RWPE2 (cell line): ENCODE measurements around the gene BMAL2.

Experiments
- ATAC-seq: fragments of 200-7000 bp; cut with Tn5 transposase; 3 replicates; pipeline ENCODE4 v1.9.1; 2021; ENCODE audit warnings: low read depth
- DNase-seq: peaks from one replicate; pipeline ENCODE4 v3.0.0-alpha.2; 2020; ENCODE audit warnings: low spot score
- H3K27ac ChIP-seq: fragments of 450-650 bp; 2 replicates; pipeline ENCODE4 v1.5.1; 2017; ENCODE audit warnings: mild to moderate bottlenecking; ENCODE audit not compliant: poor library complexity, severe bottlenecking
- H3K27me3 ChIP-seq: fragments of 250-450 bp; sonication (Bioruptor Pico); 2 replicates; pipeline ENCODE4 v1.5.1; 2021; ENCODE audit warnings: mild to moderate bottlenecking, moderate library complexity; ENCODE audit not compliant: insufficient read depth, poor library complexity, severe bottlenecking
- H3K36me3 ChIP-seq: fragments of 250-450 bp; sonication (Bioruptor Pico); 2 replicates; pipeline ENCODE4 v1.5.1; 2020; ENCODE audit warnings: low read depth, mild to moderate bottlenecking, moderate library complexity
- H3K4me1 ChIP-seq: fragments of 250-450 bp; sonication (Bioruptor Pico); 2 replicates; pipeline ENCODE4 v1.5.1; 2021; ENCODE audit warnings: mild to moderate bottlenecking, moderate library complexity; ENCODE audit not compliant: insufficient read depth, poor library complexity, severe bottlenecking
- H3K4me3 ChIP-seq: fragments of 250-450 bp; sonication (Bioruptor Pico); 2 replicates; pipeline ENCODE4 v1.5.1; 2021; ENCODE audit warnings: mild to moderate bottlenecking, moderate library complexity; ENCODE audit not compliant: severe bottlenecking
- H3K9me3 ChIP-seq: fragments of 250-450 bp; sonication (Bioruptor Pico); 2 replicates; pipeline ENCODE4 v1.5.1; 2021; ENCODE audit warnings: mild to moderate bottlenecking, moderate library complexity; ENCODE audit not compliant: severe bottlenecking
- CTCF ChIP-seq: fragments of 450-650 bp; IDR thresholded peaks from one replicate; pipeline ENCODE4 v1.5.1; 2017; ENCODE audit warnings: mild to moderate bottlenecking, moderate library complexity; ENCODE audit not compliant: poor library complexity, severe bottlenecking

The BMAL2 gene

GRCh38 chr12:27347779-27348178, 15.1 kb downstream of the BMAL2 start:
- ATAC-seq (peak; percentile 74), DNase-seq (no peak)
- no peak overlapping the region for H3K27ac ChIP-seq
- no peak for TF ChIP-seq CTCF
- H3K4me1 ChIP-seq, result peaks cover 32% of the 10 kb centered on the region
- no peaks in the 10 kb centered on the region for H3K27me3 ChIP-seq
- H3K36me3 ChIP-seq, result no peaks in the 10 kb centered on the region
- H3K9me3 ChIP-seq, result no peaks in the 10 kb centered on the region
- H3K4me3 ChIP-seq, result no peak overlapping the region

- TF ChIP-seq CTCF, result no peak
- Histone ChIP-seq H3K36me3 (no peaks in the 10 kb centered on the region), H3K4me1 (peaks cover 9% of the 10 kb centered on the region), H3K27me3 (no peaks in the 10 kb centered on the region), H3K9me3 (no peaks in the 10 kb centered on the region), H3K4me3 (no peak overlapping the region), H3K27ac (no peak overlapping the region)
- ATAC-seq (no peak), DNase-seq (no peak)
These were observed 18.8 kb downstream of the BMAL2 start for GRCh38 chr12:27351476-27351875.

GRCh38 chr12:27355486-27355885, 22.9 kb downstream of the BMAL2 start:
- ATAC-seq (no peak), DNase-seq (no peak)
- H3K4me1 ChIP-seq, result no peaks in the 10 kb centered on the region
- no peak for TF ChIP-seq CTCF
- H3K27me3 ChIP-seq, result no peaks in the 10 kb centered on the region
- no peak overlapping the region for H3K4me3 ChIP-seq
- no peaks in the 10 kb centered on the region for H3K9me3 ChIP-seq
- H3K27ac ChIP-seq, result no peak overlapping the region
- no peaks in the 10 kb centered on the region for H3K36me3 ChIP-seq

- Histone ChIP-seq H3K27me3 (no peaks in the 10 kb centered on the region), H3K4me3 (no peak overlapping the region), H3K27ac (no peak overlapping the region), H3K4me1 (no peaks in the 10 kb centered on the region), H3K36me3 (no peaks in the 10 kb centered on the region), H3K9me3 (no peaks in the 10 kb centered on the region)
- ATAC-seq (no peak), DNase-seq (no peak)
- no peak for TF ChIP-seq CTCF
These were observed 23.3 kb downstream of the BMAL2 start for GRCh38 chr12:27355979-27356378.

GRCh38 chr12:27359578-27360340, 27.1 kb downstream of the BMAL2 start:
- H3K36me3 ChIP-seq, result no peaks in the 10 kb centered on the region
- no peak overlapping the region for H3K27ac ChIP-seq
- no peak overlapping the region for H3K4me3 ChIP-seq
- no peaks in the 10 kb centered on the region for H3K4me1 ChIP-seq
- no peak for TF ChIP-seq CTCF
- H3K27me3 ChIP-seq, result no peaks in the 10 kb centered on the region
- no peaks in the 10 kb centered on the region for H3K9me3 ChIP-seq
- DNase-seq (no peak), ATAC-seq (no peak)
